Measurements from ENCODE around the gene ATAD3B.
A peak's percentile ranks its signal among the peaks of the same experiment; 100 is the strongest.

The ATAD3B gene

GRCh38 chr1:1430114-1430982 lies 41.2 kb upstream of the ATAD3B start:
- TF ChIP-seq, protein P1, sequence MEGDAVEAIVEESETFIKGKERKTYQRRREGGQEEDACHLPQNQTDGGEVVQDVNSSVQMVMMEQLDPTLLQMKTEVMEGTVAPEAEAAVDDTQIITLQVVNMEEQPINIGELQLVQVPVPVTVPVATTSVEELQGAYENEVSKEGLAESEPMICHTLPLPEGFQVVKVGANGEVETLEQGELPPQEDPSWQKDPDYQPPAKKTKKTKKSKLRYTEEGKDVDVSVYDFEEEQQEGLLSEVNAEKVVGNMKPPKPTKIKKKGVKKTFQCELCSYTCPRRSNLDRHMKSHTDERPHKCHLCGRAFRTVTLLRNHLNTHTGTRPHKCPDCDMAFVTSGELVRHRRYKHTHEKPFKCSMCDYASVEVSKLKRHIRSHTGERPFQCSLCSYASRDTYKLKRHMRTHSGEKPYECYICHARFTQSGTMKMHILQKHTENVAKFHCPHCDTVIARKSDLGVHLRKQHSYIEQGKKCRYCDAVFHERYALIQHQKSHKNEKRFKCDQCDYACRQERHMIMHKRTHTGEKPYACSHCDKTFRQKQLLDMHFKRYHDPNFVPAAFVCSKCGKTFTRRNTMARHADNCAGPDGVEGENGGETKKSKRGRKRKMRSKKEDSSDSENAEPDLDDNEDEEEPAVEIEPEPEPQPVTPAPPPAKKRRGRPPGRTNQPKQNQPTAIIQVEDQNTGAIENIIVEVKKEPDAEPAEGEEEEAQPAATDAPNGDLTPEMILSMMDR (conservative IDR thresholded peaks at IDR 0.05; ENCODE audit: control insufficient read depth, insufficient read depth, low read depth, low read length) = peak; percentile 18
- peak; percentile 51 for DNase-seq (ENCODE audit: low read depth)
- no peak overlapping the region for H3K4me3 ChIP-seq (ENCODE audit: control insufficient read depth, low read depth, low read length)

GRCh38 chr1:1430992-1431844 lies 40.3 kb upstream of the ATAD3B start:
- TF ChIP-seq, protein P1 (conservative IDR thresholded peaks at IDR 0.05; ENCODE audit: control insufficient read depth, insufficient read depth, low read depth, low read length) = no peak
- DNase-seq (ENCODE audit: low read depth) = no peak
- no peak overlapping the region for H3K4me3 ChIP-seq (ENCODE audit: control insufficient read depth, low read depth, low read length)

- DNase-seq (ENCODE audit: low read depth) = no peak
- TF ChIP-seq, protein P1 (conservative IDR thresholded peaks at IDR 0.05; ENCODE audit: control insufficient read depth, insufficient read depth, low read depth, low read length) = no peak
- H3K4me3 ChIP-seq (ENCODE audit: control insufficient read depth, low read depth, low read length) = no peak overlapping the region
Measured at GRCh38 chr1:1431845-1432273, 39.7 kb upstream of the ATAD3B start.

DNA sequence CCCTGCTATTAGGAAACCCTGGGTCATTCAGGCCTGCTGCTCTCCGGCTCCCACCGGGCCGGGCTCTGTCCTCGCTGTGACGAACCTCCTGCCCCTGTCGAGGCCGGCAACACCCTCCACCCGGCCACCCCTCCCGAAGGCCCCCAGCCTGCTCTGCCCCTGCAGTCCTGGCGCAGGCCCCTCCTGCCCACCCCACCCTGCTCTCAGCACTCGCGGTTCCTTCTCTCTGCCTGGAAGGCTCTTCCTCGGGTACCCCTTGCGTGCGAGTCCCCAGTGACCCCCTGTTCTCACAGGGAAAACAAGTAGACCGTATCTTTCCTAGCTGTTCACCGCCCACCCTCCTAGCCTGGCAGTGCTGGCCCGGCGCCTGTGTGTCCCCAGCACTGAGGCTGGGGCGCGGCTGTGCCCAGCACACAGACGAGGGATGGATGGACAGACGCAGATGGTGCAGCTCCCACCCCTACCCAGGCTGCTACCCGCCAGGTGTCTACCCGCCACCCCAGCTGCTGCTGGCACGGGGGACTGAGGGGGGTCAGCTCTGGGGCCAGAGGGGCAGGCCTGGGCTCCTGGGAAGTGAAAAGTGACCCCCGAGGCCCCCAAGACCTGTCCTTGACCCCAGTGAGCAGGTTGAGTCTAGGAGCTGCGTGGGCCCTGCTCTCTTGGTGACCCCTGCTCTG lies 39.2 kb upstream of the ATAD3B start:
- TF ChIP-seq, protein P1 (conservative IDR thresholded peaks at IDR 0.05; ENCODE audit: control insufficient read depth, insufficient read depth, low read depth, low read length) = no peak
- DNase-seq (ENCODE audit: low read depth) = no peak
- H3K4me3 ChIP-seq (ENCODE audit: control insufficient read depth, low read depth, low read length) = no peak overlapping the region

DNA sequence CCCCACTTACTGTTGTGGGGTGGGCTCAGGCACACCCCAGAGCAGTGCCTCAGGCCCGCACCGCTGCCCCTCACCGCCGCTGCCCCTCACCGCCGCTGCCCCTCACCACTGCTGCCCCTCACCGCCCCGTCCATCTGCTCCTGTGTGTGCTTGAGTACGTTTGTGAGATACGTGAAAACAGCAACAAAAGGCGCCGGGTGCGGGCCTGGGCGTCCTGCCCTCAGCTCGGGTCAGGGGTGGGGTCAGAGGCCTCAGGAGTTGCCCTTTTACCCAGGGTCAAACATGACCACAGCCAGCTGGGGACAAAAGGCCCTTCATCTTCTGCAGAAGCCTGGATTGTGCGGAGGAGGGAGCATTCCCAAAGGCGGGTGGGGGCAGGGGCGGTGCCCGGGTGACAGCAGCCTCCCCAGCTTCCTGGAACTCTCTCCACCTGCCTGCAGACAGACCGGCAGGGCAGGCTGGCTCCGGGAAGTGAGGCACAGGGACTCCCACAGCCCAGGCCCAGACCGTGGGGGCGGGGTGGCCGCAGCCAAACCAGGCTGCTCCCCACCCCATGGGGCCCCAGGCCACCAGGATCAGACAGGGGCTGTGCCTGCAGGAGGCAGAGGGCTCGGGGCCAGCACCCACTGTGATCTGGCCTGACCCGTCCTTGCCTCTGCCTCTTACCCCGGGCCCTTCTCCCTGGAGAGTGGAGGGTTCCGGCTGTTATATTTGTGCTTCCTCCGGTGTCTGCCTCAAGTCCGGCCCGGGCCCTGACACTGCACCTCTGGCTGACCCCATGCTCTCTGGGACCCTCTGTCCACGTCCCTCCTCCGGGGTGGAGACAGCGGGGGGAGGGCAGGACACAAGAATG lies 38.4 kb upstream of the ATAD3B start:
- TF ChIP-seq, protein P1 (conservative IDR thresholded peaks at IDR 0.05; ENCODE audit: control insufficient read depth, insufficient read depth, low read depth, low read length) = no peak
- DNase-seq (ENCODE audit: low read depth) = no peak
- no peak overlapping the region for H3K4me3 ChIP-seq (ENCODE audit: control insufficient read depth, low read depth, low read length)

DNA sequence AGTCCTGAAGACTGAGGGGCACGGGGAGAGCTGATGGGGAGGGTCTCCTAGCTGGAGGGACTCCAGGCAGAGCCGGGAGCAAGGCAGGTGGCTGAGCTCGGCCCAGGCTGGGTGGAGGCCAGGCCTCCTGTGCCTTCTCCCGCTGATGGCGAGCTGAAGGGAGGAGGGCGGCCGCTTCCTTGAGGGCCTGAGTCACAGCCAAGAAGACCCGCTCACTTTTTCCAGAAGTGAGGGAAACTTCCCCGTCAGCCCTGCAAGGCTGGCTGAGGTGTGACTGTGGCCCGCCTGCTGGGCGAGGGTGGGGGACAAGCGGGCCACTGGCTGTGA lies 37.8 kb upstream of the ATAD3B start:
- DNase-seq (ENCODE audit: low read depth) = peak; percentile 18
- TF ChIP-seq, protein P1 (conservative IDR thresholded peaks at IDR 0.05; ENCODE audit: control insufficient read depth, insufficient read depth, low read depth, low read length) = no peak
- H3K4me3 ChIP-seq (ENCODE audit: control insufficient read depth, low read depth, low read length) = no peak overlapping the region
